Measurements from ENCODE around the gene PAK5.

Gene PAK5

DNA sequence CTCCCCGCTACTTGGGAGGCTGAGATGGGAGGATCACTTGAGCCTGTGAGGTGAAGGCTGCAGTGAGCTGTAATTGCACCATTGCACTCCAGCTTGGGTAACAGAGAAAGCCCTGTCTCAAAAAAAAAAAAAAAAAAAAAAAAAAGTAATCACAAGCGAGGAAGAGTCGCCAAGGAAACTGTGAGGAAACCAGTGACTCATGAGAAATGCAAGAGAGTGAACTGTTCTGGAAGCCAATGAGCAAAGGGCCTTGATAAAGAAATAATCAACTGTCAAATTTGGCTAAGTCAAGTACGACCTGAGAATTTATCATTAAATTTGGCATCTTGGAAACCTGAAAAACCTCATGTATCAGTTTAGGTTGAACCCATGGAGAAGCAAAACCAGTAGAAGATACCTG is 340.6 kb downstream of the PAK5 start:
- Histone ChIP-seq H3F3A (ENCODE audit: insufficient read depth) (no peaks in the 10 kb centered on the region), H3K79me2 (ENCODE audit: insufficient read depth, low read length) (no peaks in the 10 kb centered on the region), H3K9me2 (replicated peaks; ENCODE audit: insufficient read depth, low read length) (no peaks in the 10 kb centered on the region), H3K27ac (ENCODE audit: low read depth, low read length) (no peak overlapping the region), H2AFZ (ENCODE audit: low read depth, low read length, severe bottlenecking) (no peak overlapping the region), H3K4me3 (ENCODE audit: insufficient read depth, low read length, poor library complexity, severe bottlenecking) (no peak overlapping the region), H4K20me1 (ENCODE audit: low read depth, low read length) (no peaks in the 10 kb centered on the region), H3K4me2 (ENCODE audit: low read depth, low read length, poor library complexity, severe bottlenecking) (no peak overlapping the region), H3K27me3 (ENCODE audit: low read length) (no peaks in the 10 kb centered on the region), H3K36me3 (ENCODE audit: low read length) (no peaks in the 10 kb centered on the region), H3K9ac (ENCODE audit: low read length) (no peak overlapping the region), H3K9me3 (ENCODE audit: insufficient read depth, low read length) (no peaks in the 10 kb centered on the region)
- TF ChIP-seq EZH2phosphoT487 (conservative IDR thresholded peaks at IDR 0.05; ENCODE audit: low read length), result no peak
- TF ChIP-seq CTCF (IDR thresholded peaks at IDR 0.05; ENCODE audit: insufficient read depth, low read length, poor library complexity, severe bottlenecking), result no peak

GRCh38 chr20:9496155-9496554 is 342.7 kb downstream of the PAK5 start:
- H3K9me2 ChIP-seq (replicated peaks; ENCODE audit: insufficient read depth, low read length), result no peaks in the 10 kb centered on the region
- H3K4me2 ChIP-seq (ENCODE audit: low read depth, low read length, poor library complexity, severe bottlenecking), result no peak overlapping the region
- no peaks in the 10 kb centered on the region for H3K27me3 ChIP-seq (ENCODE audit: low read length)
- no peaks in the 10 kb centered on the region for H3K79me2 ChIP-seq (ENCODE audit: insufficient read depth, low read length)
- H2AFZ ChIP-seq (ENCODE audit: low read depth, low read length, severe bottlenecking), result no peak overlapping the region
- no peaks in the 10 kb centered on the region for H3K9me3 ChIP-seq (ENCODE audit: insufficient read depth, low read length)
- H3K36me3 ChIP-seq (ENCODE audit: low read length), result no peaks in the 10 kb centered on the region
- H3K9ac ChIP-seq (ENCODE audit: low read length), result no peak overlapping the region
- TF ChIP-seq EZH2phosphoT487 (conservative IDR thresholded peaks at IDR 0.05; ENCODE audit: low read length) (no peak), CTCF (IDR thresholded peaks at IDR 0.05; ENCODE audit: insufficient read depth, low read length, poor library complexity, severe bottlenecking) (no peak)
- no peak overlapping the region for H3K27ac ChIP-seq (ENCODE audit: low read depth, low read length)
- H4K20me1 ChIP-seq (ENCODE audit: low read depth, low read length), result no peaks in the 10 kb centered on the region
- H3K4me3 ChIP-seq (ENCODE audit: insufficient read depth, low read length, poor library complexity, severe bottlenecking), result no peak overlapping the region
- H3F3A ChIP-seq (ENCODE audit: insufficient read depth), result no peaks in the 10 kb centered on the region

GRCh38 chr20:9495701-9496100 is 343.2 kb downstream of the PAK5 start:
- no peak overlapping the region for H3K4me3 ChIP-seq (ENCODE audit: insufficient read depth, low read length, poor library complexity, severe bottlenecking)
- H3K4me2 ChIP-seq (ENCODE audit: low read depth, low read length, poor library complexity, severe bottlenecking), result no peak overlapping the region
- H2AFZ ChIP-seq (ENCODE audit: low read depth, low read length, severe bottlenecking), result no peak overlapping the region
- no peak overlapping the region for H3K9ac ChIP-seq (ENCODE audit: low read length)
- no peaks in the 10 kb centered on the region for H3K9me2 ChIP-seq (replicated peaks; ENCODE audit: insufficient read depth, low read length)
- H3K9me3 ChIP-seq (ENCODE audit: insufficient read depth, low read length), result no peaks in the 10 kb centered on the region
- no peaks in the 10 kb centered on the region for H3K27me3 ChIP-seq (ENCODE audit: low read length)
- H4K20me1 ChIP-seq (ENCODE audit: low read depth, low read length), result no peaks in the 10 kb centered on the region
- no peak overlapping the region for H3K27ac ChIP-seq (ENCODE audit: low read depth, low read length)
- no peaks in the 10 kb centered on the region for H3F3A ChIP-seq (ENCODE audit: insufficient read depth)
- TF ChIP-seq EZH2phosphoT487 (conservative IDR thresholded peaks at IDR 0.05; ENCODE audit: low read length), result no peak
- TF ChIP-seq CTCF (IDR thresholded peaks at IDR 0.05; ENCODE audit: insufficient read depth, low read length, poor library complexity, severe bottlenecking), result no peak
- no peaks in the 10 kb centered on the region for H3K36me3 ChIP-seq (ENCODE audit: low read length)
- H3K79me2 ChIP-seq (ENCODE audit: insufficient read depth, low read length), result no peaks in the 10 kb centered on the region

DNA sequence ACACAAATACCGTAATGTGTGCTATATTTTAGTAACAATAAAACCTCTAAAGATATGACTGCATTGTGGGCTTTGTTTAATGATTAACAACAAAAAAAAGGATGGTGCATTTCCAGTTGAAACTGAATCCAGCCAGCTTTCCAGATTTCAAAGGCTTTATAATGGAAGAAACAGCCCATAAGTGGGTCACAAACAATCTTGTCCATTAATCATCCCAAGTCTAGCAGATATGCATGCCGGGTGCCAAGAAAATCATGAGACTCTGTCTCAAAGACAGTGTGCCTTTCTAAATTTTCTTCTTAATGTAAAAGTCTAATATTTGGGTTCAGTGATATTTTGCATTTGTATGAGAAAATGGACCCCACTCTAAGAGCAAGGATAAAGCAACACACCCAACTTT is 345.1 kb downstream of the PAK5 start:
- no peaks in the 10 kb centered on the region for H3K9me2 ChIP-seq (replicated peaks; ENCODE audit: insufficient read depth, low read length)
- H2AFZ ChIP-seq (ENCODE audit: low read depth, low read length, severe bottlenecking), result no peak overlapping the region
- no peaks in the 10 kb centered on the region for H4K20me1 ChIP-seq (ENCODE audit: low read depth, low read length)
- TF ChIP-seq EZH2phosphoT487 (conservative IDR thresholded peaks at IDR 0.05; ENCODE audit: low read length) (no peak), CTCF (IDR thresholded peaks at IDR 0.05; ENCODE audit: insufficient read depth, low read length, poor library complexity, severe bottlenecking) (no peak)
- no peak overlapping the region for H3K27ac ChIP-seq (ENCODE audit: low read depth, low read length)
- no peaks in the 10 kb centered on the region for H3K36me3 ChIP-seq (ENCODE audit: low read length)
- no peaks in the 10 kb centered on the region for H3K9me3 ChIP-seq (ENCODE audit: insufficient read depth, low read length)
- no peaks in the 10 kb centered on the region for H3K79me2 ChIP-seq (ENCODE audit: insufficient read depth, low read length)
- H3F3A ChIP-seq (ENCODE audit: insufficient read depth), result no peaks in the 10 kb centered on the region
- H3K4me2 ChIP-seq (ENCODE audit: low read depth, low read length, poor library complexity, severe bottlenecking), result no peak overlapping the region
- H3K4me3 ChIP-seq (ENCODE audit: insufficient read depth, low read length, poor library complexity, severe bottlenecking), result no peak overlapping the region
- no peaks in the 10 kb centered on the region for H3K27me3 ChIP-seq (ENCODE audit: low read length)
- no peak overlapping the region for H3K9ac ChIP-seq (ENCODE audit: low read length)

Measured in SU-DHL-6 (cell line).